Gastroesophageal sphincter (tissue), 3 donors: ENCODE measurements around the gene LRRC26.

Experiments
- POLR2A ChIP-seq, 2 donors: fragments of 450-650 bp; IDR thresholded peaks; one replicate each; pipeline ENCODE4 v1.6.1; 2017; ENCODE audit warnings: antibody characterized with exemption in 2 of 2, mild to moderate bottlenecking in 2 of 2, moderate library complexity in 1 of 2
- POLR2AphosphoS5 ChIP-seq: sonication (generic); formaldehyde crosslinking; IDR thresholded peaks from one replicate; pipeline ENCODE4 v1.6.1; 2017; ENCODE audit warnings: antibody characterized with exemption
- TF ChIP-seq, protein P1 (sequence below), 4 experiments: fragments of 200-600 bp in 2 of 4; fragments of 450-650 bp in 2 of 4; sonication (generic) in 1 of 4; IDR thresholded peaks; one replicate each; pipeline ENCODE4 v1.5.1; 2017 to 2019; ENCODE audit warnings: antibody characterized with exemption in 4 of 4, mild to moderate bottlenecking in 2 of 4, moderate library complexity in 2 of 4

DNA sequence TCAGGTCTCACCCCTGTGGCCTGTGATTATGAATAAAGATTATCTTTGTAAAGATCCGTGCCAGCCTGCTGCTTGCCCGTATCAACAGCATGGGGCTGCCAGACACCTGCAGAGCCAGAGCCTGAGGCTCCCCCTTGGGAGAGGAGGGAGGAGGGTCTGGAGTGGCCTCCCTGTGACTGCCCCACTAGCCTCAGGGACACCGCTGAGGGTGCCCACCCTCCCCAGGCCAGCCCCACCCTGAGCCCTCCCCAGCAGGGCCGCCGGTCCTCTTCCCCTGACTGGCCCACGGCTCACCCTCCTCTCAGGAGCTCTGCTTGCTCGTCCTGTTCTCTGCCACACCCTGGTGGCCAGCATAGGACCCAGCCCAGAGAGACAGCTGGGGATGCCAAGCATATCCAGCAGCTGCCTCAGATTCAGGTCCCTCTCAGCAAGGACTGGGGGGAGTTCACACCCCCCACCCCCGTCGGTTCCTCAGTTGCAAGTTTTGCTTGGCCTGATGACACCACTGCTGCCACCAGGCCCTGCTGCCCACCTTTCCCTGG is 20.5 kb upstream of the LRRC26 start:
- TF ChIP-seq POLR2A (IDR thresholded peaks at IDR 0.05) (no peak), POLR2AphosphoS5 (no peak)
- TF ChIP-seq, protein P1, sequence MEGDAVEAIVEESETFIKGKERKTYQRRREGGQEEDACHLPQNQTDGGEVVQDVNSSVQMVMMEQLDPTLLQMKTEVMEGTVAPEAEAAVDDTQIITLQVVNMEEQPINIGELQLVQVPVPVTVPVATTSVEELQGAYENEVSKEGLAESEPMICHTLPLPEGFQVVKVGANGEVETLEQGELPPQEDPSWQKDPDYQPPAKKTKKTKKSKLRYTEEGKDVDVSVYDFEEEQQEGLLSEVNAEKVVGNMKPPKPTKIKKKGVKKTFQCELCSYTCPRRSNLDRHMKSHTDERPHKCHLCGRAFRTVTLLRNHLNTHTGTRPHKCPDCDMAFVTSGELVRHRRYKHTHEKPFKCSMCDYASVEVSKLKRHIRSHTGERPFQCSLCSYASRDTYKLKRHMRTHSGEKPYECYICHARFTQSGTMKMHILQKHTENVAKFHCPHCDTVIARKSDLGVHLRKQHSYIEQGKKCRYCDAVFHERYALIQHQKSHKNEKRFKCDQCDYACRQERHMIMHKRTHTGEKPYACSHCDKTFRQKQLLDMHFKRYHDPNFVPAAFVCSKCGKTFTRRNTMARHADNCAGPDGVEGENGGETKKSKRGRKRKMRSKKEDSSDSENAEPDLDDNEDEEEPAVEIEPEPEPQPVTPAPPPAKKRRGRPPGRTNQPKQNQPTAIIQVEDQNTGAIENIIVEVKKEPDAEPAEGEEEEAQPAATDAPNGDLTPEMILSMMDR (IDR thresholded peaks at IDR 0.05) = no peak
